ENCODE measurements around the gene PTPN14.

PTPN14 gene

GRCh38 chr1:214386747-214387146 is 164.7 kb downstream of the PTPN14 start:
- DNase-seq: no peak

- DNase-seq: no peak
These were observed 165.1 kb downstream of the PTPN14 start for GRCh38 chr1:214386333-214386732.

DNA sequence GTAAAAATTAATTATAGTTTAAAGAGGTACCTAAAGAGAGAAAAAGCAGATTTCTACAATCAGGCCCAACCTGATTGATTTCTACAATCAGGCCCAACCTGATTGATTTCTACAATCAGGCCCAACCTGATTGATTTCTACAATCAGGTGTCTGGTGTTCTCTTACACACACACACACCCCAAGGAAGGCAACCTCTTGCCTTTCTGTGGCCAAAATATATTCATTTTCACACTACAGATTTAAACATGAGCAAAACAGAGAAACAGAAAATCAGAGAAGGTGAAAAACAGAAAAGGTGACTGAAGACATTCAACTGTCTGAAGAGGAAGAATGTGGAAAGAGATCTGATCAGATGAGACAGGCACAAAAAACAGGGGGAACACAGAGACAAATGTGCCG is 166.0 kb downstream of the PTPN14 start:
- no peak for DNase-seq

DNA sequence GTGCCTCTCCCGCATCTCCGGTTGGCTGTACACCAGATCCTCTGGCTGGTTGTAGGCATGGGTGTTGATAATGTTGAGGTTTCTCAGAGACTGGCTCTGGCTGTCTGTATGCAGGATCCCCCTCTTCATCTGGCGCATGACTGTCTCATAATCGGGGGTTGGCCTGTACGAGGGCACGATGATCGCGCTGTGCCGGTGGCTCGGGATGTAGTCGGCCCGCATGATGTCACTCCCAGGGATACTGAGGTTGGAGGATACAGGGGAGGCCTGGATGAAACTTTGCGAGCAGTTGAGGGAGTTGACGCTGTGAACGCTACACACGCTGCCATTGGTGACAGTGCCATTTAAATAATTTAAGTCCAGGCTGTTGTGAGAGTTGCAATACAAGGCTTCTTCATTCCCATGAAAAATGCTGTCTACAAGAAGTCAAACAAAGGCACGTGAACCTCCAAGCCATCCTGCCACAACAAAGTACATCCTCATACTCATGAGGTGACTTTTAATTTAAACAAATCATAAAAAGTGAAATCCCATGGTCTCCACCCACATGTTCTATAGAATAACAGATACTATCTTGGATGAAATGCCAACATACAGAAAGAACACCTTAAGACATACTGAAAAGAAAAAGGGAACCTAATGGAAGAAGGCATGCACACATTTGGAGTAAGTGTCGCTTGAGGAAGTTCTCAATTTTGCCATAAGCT is 166.9 kb downstream of the PTPN14 start:
- DNase-seq: no peak

GRCh38 chr1:214383381-214384372 is 167.7 kb downstream of the PTPN14 start:
- no peak for DNase-seq

DNA sequence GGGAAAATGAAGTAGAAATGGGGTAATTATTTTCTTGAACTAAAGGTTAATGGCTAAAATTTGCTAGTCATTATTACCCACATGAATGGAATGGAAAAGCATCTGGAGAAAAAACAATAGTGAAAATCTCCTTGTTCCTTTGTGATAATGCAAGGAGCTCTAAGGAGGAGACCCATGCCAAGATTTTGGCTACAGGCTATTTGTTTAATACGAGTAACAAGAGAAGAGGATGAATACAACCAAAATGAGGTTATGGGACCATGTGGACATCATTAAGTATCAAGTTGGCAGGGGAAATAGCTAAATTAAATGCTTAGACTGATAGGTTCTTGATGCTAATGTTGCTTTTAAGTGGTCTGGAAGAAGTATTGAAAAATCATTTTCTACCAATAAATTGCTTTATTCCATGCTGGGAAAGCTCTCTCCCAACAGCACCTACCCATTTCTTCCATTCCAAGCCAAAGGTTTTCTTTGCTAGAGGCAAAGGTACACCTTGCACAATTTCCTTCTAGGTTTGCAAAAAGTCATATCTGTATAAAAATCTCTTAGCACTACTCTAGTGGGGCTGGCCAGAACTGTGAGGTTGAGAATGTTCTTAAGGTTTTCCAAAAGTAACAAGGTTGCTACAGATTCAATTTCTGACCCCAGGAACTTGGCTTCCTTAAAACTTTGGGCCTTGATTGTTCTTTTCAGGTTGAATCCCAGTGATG is 170.3 kb downstream of the PTPN14 start:
- no peak for DNase-seq

- no peak for DNase-seq
These were observed 171.0 kb downstream of the PTPN14 start for GRCh38 chr1:214380396-214380795.

GRCh38 chr1:214379236-214379970 is 172.0 kb downstream of the PTPN14 start:
- no peak for DNase-seq

GRCh38 chr1:214378492-214378891 is 172.9 kb downstream of the PTPN14 start:
- no peak for DNase-seq

DNA sequence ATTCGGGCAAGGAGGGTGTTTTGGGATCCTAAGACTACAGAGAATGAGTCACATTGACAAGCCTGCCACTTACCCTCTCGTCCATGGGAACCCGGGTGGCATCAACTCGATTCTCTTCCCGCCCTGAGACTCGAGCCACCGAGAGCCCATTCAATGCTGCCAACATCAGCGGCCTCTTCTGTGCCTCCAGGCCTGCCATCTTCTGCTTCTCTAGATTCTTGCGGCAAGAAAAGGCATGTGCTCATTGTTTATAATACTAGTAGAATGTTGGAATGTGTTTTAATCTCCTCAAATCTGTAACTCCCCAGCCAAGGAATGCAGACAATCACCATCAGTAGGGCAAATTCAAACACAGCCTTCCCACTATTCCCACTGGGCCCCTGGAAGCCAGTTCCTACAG is 173.5 kb downstream of the PTPN14 start:
- no peak for DNase-seq

DNA sequence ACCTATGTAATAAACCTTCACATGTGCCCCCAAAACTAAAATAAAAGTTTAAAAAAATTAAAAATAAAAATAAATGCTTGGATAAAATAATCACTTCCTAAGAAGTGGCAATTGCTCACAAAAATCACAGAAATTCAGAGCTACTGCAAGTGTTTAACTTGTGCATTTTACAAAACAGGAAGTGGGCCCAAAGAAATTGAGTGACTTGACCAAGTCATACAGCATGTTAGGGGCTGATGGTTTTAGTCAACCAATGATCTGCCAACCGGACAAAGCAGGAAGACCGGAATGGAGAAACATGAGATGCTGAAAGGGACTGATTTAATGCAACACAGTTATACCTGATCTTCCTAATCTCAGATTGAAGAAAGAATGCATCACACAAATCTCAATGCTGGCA is 173.9 kb downstream of the PTPN14 start:
- DNase-seq: no peak

DNA sequence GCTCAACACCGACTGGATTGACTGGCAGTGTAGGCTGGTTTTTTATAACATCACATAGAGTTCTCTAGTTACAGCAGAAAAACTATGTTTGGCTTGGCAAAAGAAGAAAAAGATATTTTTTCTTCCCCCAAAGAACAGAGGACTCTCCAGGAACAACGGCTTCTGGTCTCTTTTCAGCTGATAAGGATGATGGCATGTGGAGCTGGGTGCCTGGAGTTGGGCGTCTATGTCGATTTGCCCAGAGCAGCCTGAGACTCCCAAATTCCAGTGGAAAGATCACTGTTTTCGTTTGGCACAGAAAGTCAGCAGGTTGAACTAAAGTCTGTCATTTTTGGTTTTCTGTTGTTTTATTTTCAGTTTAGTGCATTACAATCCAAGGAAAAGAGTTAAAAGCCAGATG is 179.3 kb downstream of the PTPN14 start:
- DNase-seq: no peak

DNA sequence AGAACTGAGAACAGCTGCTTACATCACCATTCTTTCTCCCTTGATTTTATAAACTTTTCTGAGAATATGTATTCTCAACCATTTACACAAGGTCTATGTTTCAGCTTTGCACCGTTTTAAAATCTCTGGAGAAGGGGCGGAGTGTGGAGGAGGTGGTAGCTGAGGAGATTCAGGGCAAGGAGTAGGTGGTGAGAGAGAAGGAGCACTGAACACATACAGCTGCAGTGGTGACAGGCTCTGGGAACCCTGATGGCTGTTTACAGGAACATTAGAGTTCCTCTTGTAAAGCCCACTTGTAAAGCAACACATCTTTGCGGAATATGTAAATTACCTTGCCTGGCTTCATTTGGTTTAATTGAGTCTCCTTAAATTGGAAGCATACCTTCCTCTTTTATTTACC is 180.8 kb downstream of the PTPN14 start:
- no peak for DNase-seq

DNA sequence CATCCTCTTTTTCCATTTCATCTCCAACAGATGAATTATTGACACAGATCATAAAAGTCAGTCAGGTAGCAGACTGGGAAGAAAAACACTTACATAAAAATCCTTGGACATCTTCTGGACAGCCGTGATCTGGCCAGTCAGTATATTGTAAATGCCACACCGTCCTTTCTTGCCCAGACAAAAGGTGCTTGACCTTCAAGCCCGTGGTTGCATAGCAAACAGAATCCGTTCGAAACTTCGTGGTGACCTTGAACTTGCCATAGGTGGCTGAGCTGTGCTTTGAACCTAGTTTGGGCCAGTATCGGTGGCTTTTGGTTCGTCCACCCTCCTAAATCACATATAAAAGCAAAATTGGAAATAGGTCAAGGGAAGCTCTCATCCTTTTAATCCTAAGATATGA is 182.0 kb downstream of the PTPN14 start:
- no peak for DNase-seq

DNA sequence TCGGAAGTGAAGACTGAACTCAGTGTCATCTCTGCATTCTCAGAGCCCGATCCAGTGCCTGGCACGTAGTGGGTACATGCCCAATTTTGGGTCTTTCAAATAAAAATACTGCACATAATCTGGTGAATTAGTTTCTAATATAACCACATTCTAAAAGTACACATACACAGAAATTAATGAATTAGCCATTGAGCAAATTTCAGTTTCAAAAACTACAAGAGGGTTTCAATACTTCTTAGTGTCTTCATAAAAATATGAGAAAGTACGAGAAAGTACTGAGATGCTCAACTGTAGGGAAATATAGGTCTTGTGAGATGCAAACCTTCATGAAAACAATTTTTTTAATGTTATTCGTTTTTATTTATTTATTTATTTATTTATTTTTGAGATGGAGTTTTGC is 183.6 kb downstream of the PTPN14 start:
- no peak for DNase-seq

GRCh38 chr1:214364786-214365295 is 186.6 kb downstream of the PTPN14 start:
- no peak for DNase-seq

DNA sequence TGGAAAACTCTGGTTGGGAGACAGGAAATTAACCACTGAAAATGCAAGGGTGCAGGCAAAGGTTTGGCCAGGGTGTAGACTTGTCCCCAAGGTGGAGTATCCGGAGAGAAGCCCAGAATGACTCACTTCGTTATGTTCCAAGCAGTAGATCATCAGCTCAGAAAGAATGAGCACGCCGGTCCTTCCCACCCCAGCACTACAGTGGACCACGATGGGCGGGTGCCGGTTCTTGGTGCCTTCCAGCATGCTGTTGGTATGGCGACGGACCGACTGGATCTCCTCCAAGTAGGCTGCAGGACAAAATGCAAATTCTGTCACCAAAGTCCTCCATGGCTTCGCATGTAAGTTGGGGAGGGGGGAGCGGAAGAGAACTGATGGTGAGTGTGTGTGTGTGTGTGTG is 187.0 kb downstream of the PTPN14 start:
- no peak for DNase-seq

- DNase-seq: no peak
These were observed 188.0 kb downstream of the PTPN14 start for GRCh38 chr1:214363386-214363785.

DNA sequence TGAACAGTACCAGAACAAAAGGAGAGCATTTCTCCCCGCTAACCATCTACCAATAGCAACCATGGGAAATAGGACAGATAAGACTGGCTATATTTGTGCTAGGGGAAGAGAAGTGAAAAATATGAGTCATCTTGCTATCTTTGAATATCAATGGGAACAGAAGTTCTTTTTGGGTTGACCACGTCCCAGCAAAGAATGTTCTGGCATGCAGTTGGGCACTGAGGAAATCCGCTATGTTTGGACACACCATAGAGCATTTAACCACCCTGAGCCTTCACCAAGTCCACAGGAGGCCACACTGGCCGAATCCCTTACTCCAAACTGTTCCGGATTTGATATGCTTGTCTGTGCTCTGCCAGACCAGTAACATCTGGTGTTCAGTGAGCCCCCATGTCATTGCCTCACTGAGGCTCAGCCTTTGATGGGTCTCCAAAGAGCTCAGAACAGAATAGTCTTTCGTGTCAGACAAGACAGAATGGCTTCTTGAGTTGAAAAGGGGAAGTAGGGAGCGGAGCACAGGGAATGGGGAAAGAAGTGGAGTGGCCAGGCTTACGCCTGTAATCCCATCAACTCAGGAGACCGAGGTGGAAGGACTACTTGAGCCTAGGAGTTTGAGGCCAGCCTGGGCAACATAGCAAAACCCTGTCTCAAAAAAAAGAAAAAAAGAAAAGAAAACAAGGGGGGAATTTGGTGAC is 189.1 kb downstream of the PTPN14 start:
- DNase-seq: no peak

DNA sequence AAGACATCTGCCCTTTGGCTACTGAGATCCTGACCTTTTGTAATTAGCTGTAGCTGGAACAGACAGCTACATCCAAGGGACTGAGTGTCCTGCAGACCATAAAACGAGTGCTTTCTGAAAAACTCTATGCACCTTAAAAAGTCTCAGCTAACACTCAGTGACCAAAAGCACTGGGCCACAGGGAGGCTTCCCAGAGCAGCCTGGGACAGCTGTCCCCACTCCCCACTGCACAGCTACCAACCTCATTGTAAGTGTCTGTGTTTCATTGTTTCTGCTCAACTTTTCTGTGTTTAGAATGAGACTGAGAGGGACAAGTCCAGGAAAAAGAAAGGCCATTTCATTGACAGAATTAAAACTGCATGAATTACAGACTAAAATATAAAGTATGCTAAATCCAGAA is 189.8 kb downstream of the PTPN14 start:
- no peak for DNase-seq

DNA sequence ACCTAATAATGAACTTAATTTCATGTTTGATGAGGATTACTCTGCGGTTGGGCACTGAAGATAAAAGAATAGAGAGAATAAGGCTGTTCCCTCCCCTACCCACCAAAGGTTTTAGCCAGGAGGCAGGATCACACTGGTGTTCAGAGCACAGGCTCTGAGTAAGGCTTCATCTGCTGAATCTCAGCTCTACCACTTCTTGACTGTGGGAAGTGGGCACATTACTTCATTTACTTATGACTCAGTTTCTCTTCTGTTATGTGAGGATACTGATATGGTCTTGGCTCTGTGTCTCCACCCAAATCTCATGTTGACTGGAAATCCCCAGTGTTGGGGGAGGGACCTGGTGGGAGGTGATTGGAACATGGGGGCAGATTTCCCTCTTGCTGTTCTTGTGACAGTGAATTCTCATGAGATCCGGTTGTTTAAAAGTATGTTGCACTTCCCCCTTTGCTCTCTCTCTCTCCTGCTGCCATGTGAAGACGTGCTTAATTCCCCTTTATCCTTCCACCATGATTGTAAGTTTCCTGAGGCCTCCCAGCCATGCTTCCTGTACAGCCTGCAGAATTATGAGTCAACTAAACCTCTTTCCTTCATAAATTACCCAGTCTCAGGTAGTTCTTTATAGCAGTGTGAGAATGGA is 190.8 kb downstream of the PTPN14 start:
- DNase-seq: no peak
